ENCODE measurements around the gene ZHX3.
"Not testable (repeated sequence)": the region's sequence is repeated elsewhere in the genome, so short reads cannot be mapped to it uniquely, and the experiment has no call there.

Gene ZHX3

GRCh38 chr20:41132388-41132775, 185.1 kb downstream of the ZHX3 start:
- not testable (repeated sequence) for H3K27ac ChIP-seq (ENCODE audit: low read depth, low read length, severe bottlenecking); H3K4me1 ChIP-seq (ENCODE audit: control insufficient read depth, insufficient read depth, low read length, poor library complexity, severe bottlenecking); H3K4me3 ChIP-seq (ENCODE audit: extremely low read depth, insufficient read depth, low read length, poor library complexity, severe bottlenecking); H3K9me3 ChIP-seq (ENCODE audit: control insufficient read depth, low read length)
- H3K36me3 ChIP-seq (ENCODE audit: control insufficient read depth, insufficient read depth, low read length): peaks cover 12% of the 10 kb centered on the region
- 84 to 100% methylated on average over 4 to 6 of the region's 9 CpGs for WGBS, 2 experiments (ENCODE audit: insufficient coverage in 2 of 2)

- WGBS, 2 experiments (ENCODE audit: insufficient coverage in 2 of 2): 93 to 95% methylated on average over 3 to 5 of the region's 5 CpGs
- H3K36me3 ChIP-seq (ENCODE audit: control insufficient read depth, insufficient read depth, low read length): peaks cover 18% of the 10 kb centered on the region
- H3K9me3 ChIP-seq (ENCODE audit: control insufficient read depth, low read length): no peaks in the 10 kb centered on the region
- H3K4me3 ChIP-seq (ENCODE audit: extremely low read depth, insufficient read depth, low read length, poor library complexity, severe bottlenecking): no peak overlapping the region
- H3K27ac ChIP-seq (ENCODE audit: low read depth, low read length, severe bottlenecking): no peak overlapping the region
- peaks cover 7% of the 10 kb centered on the region for H3K4me1 ChIP-seq (ENCODE audit: control insufficient read depth, insufficient read depth, low read length, poor library complexity, severe bottlenecking)
These were observed 185.7 kb downstream of the ZHX3 start for GRCh38 chr20:41131594-41132387.

Measured in mesodermal cell (in vitro differentiated cells).